GM12878 (cell line): Measurements from ENCODE around the gene ADGRE2. TPM values are rescaled to one million over a fixed set of nuclear protein-coding genes. Genes with fewer than 3 reads are reported as not detected.
"Not testable (repeated sequence)": the region's sequence is repeated elsewhere in the genome, so short reads cannot be mapped to it uniquely, and the experiment has no call there.

Source experiments
- ATAC-seq: fragments of 200-7000 bp; cut with Tn5 transposase; 3 replicates; pipeline ENCODE4 v1.9.1; 2020; ENCODE audit warnings: mild to moderate bottlenecking, moderate library complexity
- Bru-seq: library from RNA; stranded (reverse); fragments of 400-500 nt; gene quantifications from one replicate; lab custom pipeline; 2021; lab: Mats Ljungman, UMichigan
- BruChase-seq, 2 experiments: library from RNA; stranded (reverse); fragments of 400-500 nt; gene quantifications; one replicate each; lab custom pipeline; 2021; lab: Mats Ljungman, UMichigan
- BruUV-seq: library from RNA; stranded (reverse); fragments of 400-500 nt; replicated peaks from 2 replicates; lab custom pipeline; 2021; lab: Mats Ljungman, UMichigan
- CTCF ChIA-PET: fragments of 300-600 bp; sonication (Branson Sonifier 250); formaldehyde crosslinking; extraction: SDS; loops from one replicate; lab custom pipeline; 2021; ENCODE audit warnings: inconsistent platforms; lab: Yijun Ruan, JAX
- POLR2A ChIA-PET: fragments of 350-600 bp; formaldehyde crosslinking; extraction: SDS; loops from one replicate; lab custom pipeline; 2021; ENCODE audit warnings: inconsistent platforms; lab: Charles Lee
- RAD21 ChIA-PET: fragments of 300-600 bp; sonication (Branson Sonifier 250); formaldehyde crosslinking; loops from one replicate; lab custom pipeline; 2023; ENCODE audit warnings: antibody characterized with exemption; ENCODE audit not compliant: unreplicated experiment; lab: Charles Lee
- SMC1A ChIA-PET: fragments of 300-600 bp; sonication (Branson Sonifier 250); formaldehyde crosslinking; loops from one replicate; lab custom pipeline; 2023; ENCODE audit not compliant: unreplicated experiment, uncharacterized antibody; lab: Charles Lee
- DNase-seq: peaks from one replicate; pipeline ENCODE4 v3.0.0-alpha.2; 2011; ENCODE audit warnings: low read depth, low spot score
- FAIRE-seq: peaks from 3 replicates; lab custom pipeline; 2011; peaks lifted over from hg19 to GRCh38; lab: Jason Lieb, UNC
- H2AFZ ChIP-seq: 2 replicates; pipeline ENCODE4 v1.6.0; 2011; ENCODE audit warnings: low read depth, low read length, control low read depth; ENCODE audit not compliant: control insufficient read depth
- H3K27ac ChIP-seq: 2 replicates; pipeline ENCODE4 v1.5.1; 2011; ENCODE audit warnings: control low read depth; ENCODE audit not compliant: control insufficient read depth, insufficient read depth
- H3K27me3 ChIP-seq, 2 experiments: replicated peaks in 1 of 2; 2 replicates each; pipeline versions ENCODE4 v1.6.0 to v1.6.1; 2011; ENCODE audit warnings: low read length in 1 of 2; ENCODE audit not compliant: control insufficient read depth in 2 of 2, insufficient read depth in 2 of 2
- H3K36me3 ChIP-seq, 2 experiments: 2 replicates each; pipeline ENCODE4 v1.5.1; 2011; ENCODE audit warnings: low read length in 1 of 2; ENCODE audit not compliant: control insufficient read depth in 2 of 2, insufficient read depth in 2 of 2
- H3K4me1 ChIP-seq: 2 replicates; pipeline ENCODE4 v1.6.1; 2011; ENCODE audit warnings: mild to moderate bottlenecking, low read length, moderate library complexity, mixed read lengths; ENCODE audit not compliant: control insufficient read depth, insufficient read depth
- H3K4me2 ChIP-seq: 2 replicates; pipeline ENCODE4 v1.6.0; 2011; ENCODE audit warnings: control low read depth; ENCODE audit not compliant: control insufficient read depth, insufficient read depth
- H3K4me3 ChIP-seq: fragments of 200-600 bp; sonication (generic); 2 replicates; pipeline ENCODE4 v1.5.1; 2016
- H3K79me2 ChIP-seq: 2 replicates; pipeline ENCODE4 v1.6.0; 2011; ENCODE audit warnings: low read length; ENCODE audit not compliant: control insufficient read depth, insufficient read depth
- H3K9ac ChIP-seq: 2 replicates; pipeline ENCODE4 v1.8.0; 2011; ENCODE audit warnings: low read length, control low read depth, mixed read lengths; ENCODE audit not compliant: control insufficient read depth, insufficient read depth
- H3K9me3 ChIP-seq: replicated peaks from 3 replicates; pipeline ENCODE4 v1.5.1; 2011; ENCODE audit warnings: mild to moderate bottlenecking, low read length; ENCODE audit not compliant: control insufficient read depth, insufficient read depth
- H4K20me1 ChIP-seq: 2 replicates; pipeline ENCODE4 v1.6.0; 2011; ENCODE audit not compliant: control insufficient read depth, insufficient read depth
- BACH1 ChIP-seq: fragments of 450-650 bp; IDR thresholded peaks from 2 replicates; pipeline ENCODE4 v1.6.1; 2017; ENCODE audit warnings: mild to moderate bottlenecking, borderline replicate concordance
- CHD2 ChIP-seq: IDR thresholded peaks from 2 replicates; pipeline ENCODE4 v1.6.1; 2011; ENCODE audit warnings: low read depth, low read length, improper control_type of control experiment, borderline replicate concordance
- CHD4 ChIP-seq: fragments of 200-600 bp; sonication (generic); IDR thresholded peaks from 2 replicates; pipeline ENCODE4 v1.6.1; 2016; ENCODE audit warnings: mild to moderate bottlenecking
- HDAC6 ChIP-seq: fragments of 200-600 bp; sonication (generic); IDR thresholded peaks from one replicate; pipeline ENCODE4 v1.8.0; 2017; ENCODE audit warnings: antibody characterized with exemption; ENCODE audit not compliant: unreplicated experiment
- HDGF ChIP-seq: fragments of 450-650 bp; IDR thresholded peaks from 2 replicates; pipeline ENCODE4 v1.6.1; 2016; ENCODE audit warnings: antibody characterized with exemption
- MTA3 ChIP-seq: IDR thresholded peaks from 2 replicates; pipeline ENCODE4 v1.6.1; 2012; ENCODE audit warnings: low read length, inconsistent platforms, borderline replicate concordance
- NFYA ChIP-seq: IDR thresholded peaks from 2 replicates; pipeline ENCODE4 v1.6.1; 2011; ENCODE audit warnings: low read depth, mild to moderate bottlenecking, low read length, improper control_type of control experiment, borderline replicate concordance
- PAX8 ChIP-seq: fragments of 450-650 bp; IDR thresholded peaks from 2 replicates; pipeline ENCODE4 v1.6.1; 2017; ENCODE audit warnings: mild to moderate bottlenecking, moderate library complexity
- RAD21 ChIP-seq: IDR thresholded peaks from 2 replicates; pipeline ENCODE4 v1.6.1; 2011; ENCODE audit warnings: mild to moderate bottlenecking, low read depth, low read length, moderate library complexity; ENCODE audit not compliant: insufficient read depth
- RAD51 ChIP-seq: fragments of 450-650 bp; IDR thresholded peaks from 2 replicates; pipeline ENCODE4 v1.6.1; 2016; ENCODE audit warnings: moderate library complexity, mild to moderate bottlenecking, inconsistent platforms
- TARDBP ChIP-seq: IDR thresholded peaks from 2 replicates; pipeline ENCODE4 v1.6.1; 2016; ENCODE audit warnings: borderline replicate concordance
- TCF3 ChIP-seq: IDR thresholded peaks from 2 replicates; pipeline ENCODE4 v1.6.1; 2012; ENCODE audit warnings: low read depth, mild to moderate bottlenecking, low read length, borderline replicate concordance; ENCODE audit not compliant: insufficient read depth
- YBX1 ChIP-seq: fragments of 450-650 bp; IDR thresholded peaks from 2 replicates; pipeline ENCODE4 v1.6.1; 2016; ENCODE audit warnings: antibody characterized with exemption
- WGBS: methylation state at CpG from one replicate; pipeline ENCODE4 v1.1.6; 2016; ENCODE audit warnings: low lambda C conversion rate; ENCODE audit not compliant: insufficient replicate concordance, insufficient coverage; ENCODE audit errors: missing lambda C conversion rate; 5-methylcytosine and 5-hydroxymethylcytosine counted together
- in situ Hi-C: fragments of 300-500 bp; cut with MboI; formaldehyde crosslinking; loops from 9 replicates; pipeline ENCODE4 v1.14.3; 2018; ENCODE audit warnings: mixed read lengths
- intact Hi-C: fragments of 100-400 bp; cut with micrococcal nuclease; formaldehyde crosslinking; loops from one replicate; pipeline ENCODE4 v1.14.2; 2022; ENCODE audit not compliant: unreplicated experiment
- long read RNA-seq, 2 experiments: library from polyadenylated mRNA; unstranded; transcript quantifications; one replicate each; pipeline ENCODE4 v2.0.0, GENCODE V29; 2019 to 2020
- polyA minus RNA-seq, 3 experiments: library from RNA; depleted of rRNA, polyadenylated mRNA; stranded (reverse); fragments of >200 nt; gene quantifications; 2 replicates each; pipeline ENCODE4 v1.2.3, GENCODE V29; 2011
- polyA plus RNA-seq, 11 experiments: library from polyadenylated mRNA; depleted of rRNA in 4 of 11; unstranded in 6 of 11; stranded (reverse) in 5 of 11; fragments of >200 nt; fragmentation: Nextera tagmentation in 4 of 11; fragmentation: Illumina TruSeq in 1 of 11; extraction: Ambion mirVana in 4 of 11; extraction: Trizol in 1 of 11; gene quantifications; 1 replicate in 1 of 11; 2 replicates in 10 of 11; pipeline versions ENCODE4 v1.2.1 to v1.2.3, GENCODE V29; 2011 to 2016; ENCODE audit warnings: inconsistent platforms in 2 of 11, missing spikeins in 2 of 11, low read depth in 1 of 11
- total RNA-seq, 4 experiments: library from RNA; depleted of rRNA in 3 of 4; stranded (reverse); fragments of >200 nt in 3 of 4; fragmentation: Illumina TruSeq in 1 of 4; extraction: Trizol in 1 of 4; gene quantifications; 2 replicates each; pipeline versions ENCODE4 v1.2.1 to v1.2.3, GENCODE V29; 2013 to 2021

The ADGRE2 gene
- total RNA-seq (2013; cell fraction: nucleolus; rRNA removed): 20.1 and 23.2 TPM in 2 replicates
- 5.0 and 6.3 TPM in 2 replicates for total RNA-seq (2014; rRNA removed)
- total RNA-seq (2014; rRNA removed; fragmentation: Illumina TruSeq; extraction: Trizol): 2.5 and 2.8 TPM in 2 replicates
- 8.6 and 8.9 TPM in 2 replicates for total RNA-seq (2021)
- 0.76 TPM for polyA plus RNA-seq (2011; ENCODE audit: low read depth)
- polyA plus RNA-seq (2011; rRNA removed): 0.03 and 0.15 TPM in 2 replicates
- polyA plus RNA-seq (2011; cell fraction: cytosol; rRNA removed): 0.08 and 0.30 TPM in 2 replicates
- 0.48 and 0.66 TPM in 2 replicates for polyA plus RNA-seq (2011; cell fraction: nucleus; rRNA removed)
- polyA plus RNA-seq (2012): 1.1 and 1.9 TPM in 2 replicates
- polyA plus RNA-seq (2014; fragmentation: Illumina TruSeq; extraction: Trizol): 5.3 and 7.4 TPM in 2 replicates
- polyA plus RNA-seq (2014; fragmentation: Nextera tagmentation; extraction: Ambion mirVana): 1 to 10 TPM; 1.6 to 2.6 TPM
- 7.8 and 12.7 TPM in 2 replicates for polyA plus RNA-seq (2014; rRNA removed)
- 1 to 10 TPM; 3.7 to 5.5 TPM for polyA plus RNA-seq (2016; fragmentation: Nextera tagmentation; extraction: Ambion mirVana)
- 0.62 and 1.1 TPM in 2 replicates for polyA minus RNA-seq (2011; rRNA and poly(A)+ RNA removed)
- polyA minus RNA-seq (2011; cell fraction: cytosol; rRNA and poly(A)+ RNA removed): not detected in 2 replicates
- 0.24 and 0.48 TPM in 2 replicates for polyA minus RNA-seq (2011; cell fraction: nucleus; rRNA and poly(A)+ RNA removed)
- Bru-seq, nascent RNA: percentile 26 among the genes with signal in this experiment
- percentile 22 among the genes with signal in this experiment for BruChase-seq, experiment 1, labeled RNA remaining after a 6-hour chase
- BruChase-seq, experiment 2, labeled RNA remaining after a 2-hour chase: percentile 15 among the genes with signal in this experiment
- long read RNA-seq, experiment 1: 0 reads
- long read RNA-seq, experiment 2: 0 reads

DNA sequence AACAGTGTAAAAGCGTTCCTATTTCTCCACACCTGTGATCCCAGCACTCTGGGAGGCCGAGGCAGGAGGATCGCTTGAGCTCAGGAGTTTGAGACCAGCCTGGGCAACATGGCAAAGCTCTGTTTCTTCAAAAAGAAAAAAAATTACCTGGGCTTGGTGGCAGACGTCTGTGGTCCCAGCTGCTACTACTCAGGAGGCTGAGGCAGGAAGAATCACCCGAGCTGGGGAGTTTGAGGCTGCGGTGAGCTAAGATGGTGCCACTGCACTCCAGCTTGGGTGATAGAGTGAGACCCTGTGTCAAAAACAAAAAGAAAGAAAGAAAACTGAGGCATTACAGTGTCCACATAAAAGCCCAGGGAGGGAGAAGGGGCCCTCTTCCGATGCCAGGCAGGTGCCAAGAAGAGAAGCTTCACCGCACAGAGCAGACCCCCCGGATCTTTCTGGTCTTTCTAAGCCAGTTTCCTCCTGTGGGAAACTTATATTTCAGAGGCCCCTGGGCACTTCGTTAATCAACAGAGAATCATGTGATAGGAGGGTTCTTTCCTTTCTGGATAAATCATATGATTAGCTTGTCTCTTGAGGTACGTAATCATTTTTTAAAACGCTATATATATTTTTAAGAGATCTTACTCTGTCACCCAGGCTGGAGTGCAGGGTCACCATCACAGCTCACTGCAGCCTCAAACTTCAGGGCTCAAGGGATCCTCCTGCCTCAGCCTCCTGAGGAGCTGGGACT is at the start of gene ADGRE2:
Gene ADGRE2 (minus strand): TSS at position 451 of the 736 bp plus-strand sequence. CDS start 1,804 bp downstream, outside the sequence.
- CTCF ChIA-PET: interaction anchor here (0.9 kb wide), 1 partner anchor 118 kb away, joined by 5 read pairs; no protein-coding TSS in a partner anchor

DNA sequence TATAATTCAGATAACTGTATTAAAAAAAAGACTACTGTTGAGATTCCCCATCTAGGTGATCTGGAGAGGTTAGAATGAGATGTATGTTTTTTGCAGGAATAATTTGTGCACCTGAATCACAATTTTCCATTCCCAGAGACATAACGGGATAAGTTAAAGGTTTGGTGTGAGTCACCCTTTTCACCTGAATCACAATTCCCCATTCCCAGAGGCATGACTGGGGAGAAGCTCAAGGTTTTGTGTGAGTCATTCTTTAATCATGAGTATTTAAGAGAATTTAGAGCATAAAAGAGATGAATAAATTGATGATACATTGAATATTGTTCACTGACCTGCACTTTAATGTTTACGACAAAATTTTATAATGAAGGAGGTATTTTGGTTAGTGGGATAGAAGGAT is 47.6 kb upstream of the ADGRE2 start:
- no peak overlapping the region for H3K4me2 ChIP-seq
- no peak for TF ChIP-seq CHD4
- TF ChIP-seq RAD51: no peak
- TF ChIP-seq BACH1: no peak
- TF ChIP-seq NFYA: no peak
- TF ChIP-seq RAD21: no peak
- no peak for TF ChIP-seq PAX8
- TF ChIP-seq CHD2: no peak
- no peak for TF ChIP-seq TCF3
- TF ChIP-seq HDGF: no peak
- TF ChIP-seq YBX1: no peak
- TF ChIP-seq TARDBP: no peak
- no peak for TF ChIP-seq HDAC6
- TF ChIP-seq MTA3: no peak
- TF ChIP-seq, all 136 proteins: peak for 0
- Histone ChIP-seq H3K27ac (no peak overlapping the region), H3K36me3 (no peaks in the 10 kb centered on the region), H3K79me2 (no peaks in the 10 kb centered on the region), H3K9ac (no peak overlapping the region), H3K4me3 (no peak overlapping the region), H2AFZ (no peak overlapping the region), H4K20me1 (no peaks in the 10 kb centered on the region), H3K27me3 (no peaks in the 10 kb centered on the region; a peak in 1 of 4 replicates), H3K4me1 (no peaks in the 10 kb centered on the region), H3K9me3 (no peaks in the 10 kb centered on the region; the same call in 2 of the 3 replicates)
- no TSS peak for BruUV-seq
- ATAC-seq: no peak
- POLR2A ChIA-PET: no interaction called here
- SMC1A ChIA-PET: no interaction called here
- RAD21 ChIA-PET: no interaction called here
- intact Hi-C loops (no loop called here), in situ Hi-C loops (no loop called here)
- no peak for DNase-seq
- 23% methylated on average over 2 of the region's 2 CpGs for WGBS
- CTCF ChIA-PET: no interaction called here
- FAIRE-seq: no peak

More for the DNA sequence above, at the start of gene ADGRE2:
- 42% methylated on average over 12 of the region's 12 CpGs for WGBS
- H3K4me3 ChIP-seq, SMC1A ChIA-PET, H3K9me3 ChIP-seq, H3K27ac ChIP-seq, FAIRE-seq, POLR2A ChIA-PET, H4K20me1 ChIP-seq, intact Hi-C loops, in situ Hi-C loops, ATAC-seq, DNase-seq, H3K36me3 ChIP-seq, H3K9ac ChIP-seq, BruUV-seq, H3K79me2 ChIP-seq, H3K4me1 ChIP-seq, RAD21 ChIA-PET, H2AFZ ChIP-seq, H3K4me2 ChIP-seq, H3K27me3 ChIP-seq: not testable (repeated sequence)
